ENCODE measurements around the gene WDR20.

Gene WDR20

DNA sequence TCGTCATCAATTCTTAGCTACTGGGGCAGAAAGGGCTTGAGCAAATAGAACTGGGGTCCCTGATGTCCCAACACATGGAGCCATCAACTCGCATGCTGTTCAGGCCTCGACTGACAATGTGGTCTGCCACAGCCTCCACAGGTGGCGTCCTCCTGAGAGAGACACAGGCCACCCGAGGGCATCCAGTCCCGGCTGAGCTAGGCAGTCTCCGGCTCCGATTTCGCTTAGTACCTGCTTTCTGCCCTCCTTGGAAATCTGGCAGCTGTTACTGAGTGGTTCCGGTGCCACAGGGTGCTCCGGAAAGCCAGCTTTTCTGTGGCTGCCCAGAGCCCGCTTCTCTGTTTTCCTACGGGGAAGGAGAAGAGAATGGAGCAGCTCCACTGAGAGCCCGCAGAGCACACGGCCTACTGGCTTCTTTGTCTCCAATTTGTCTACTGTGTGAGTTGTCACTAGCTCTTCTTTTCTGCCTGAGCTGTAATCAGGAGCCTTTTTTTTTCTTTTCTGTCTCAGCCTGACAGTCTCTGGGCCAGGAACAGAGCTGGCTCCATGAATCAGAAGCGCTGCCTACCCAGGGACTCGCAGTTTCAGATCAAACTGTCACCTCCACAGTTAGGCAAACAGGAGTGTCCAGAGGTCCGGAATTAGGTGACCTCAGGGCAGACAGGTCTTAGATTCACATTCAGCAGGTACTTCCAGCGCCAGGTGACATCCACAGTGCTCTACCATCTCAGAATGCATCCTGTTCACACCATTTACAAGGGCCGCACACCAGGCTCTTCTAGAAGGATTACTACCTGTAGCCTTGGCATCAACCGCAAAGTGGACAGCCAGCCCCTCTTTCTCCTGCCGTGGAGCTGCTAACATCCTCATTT, 92.0 kb downstream of the WDR20 start:
- no peak for DNase-seq (ENCODE audit: extremely low spot score)
- TF ChIP-seq FOXK2 (IDR thresholded peaks at IDR 0.05) (no peak), FOXM1 (IDR thresholded peaks at IDR 0.05; ENCODE audit: borderline replicate concordance) (no peak), L3MBTL2 (conservative IDR thresholded peaks at IDR 0.05) (no peak), BHLHE40 (IDR thresholded peaks at IDR 0.05; ENCODE audit: borderline replicate concordance) (no peak), ZNF384 (IDR thresholded peaks at IDR 0.05) (no peak), LEF1 (IDR thresholded peaks at IDR 0.05; ENCODE audit: borderline replicate concordance) (no peak), TARDBP (IDR thresholded peaks at IDR 0.05) (no peak), NFRKB (IDR thresholded peaks at IDR 0.05) (no peak), SP1 (IDR thresholded peaks at IDR 0.05) (no peak), SUZ12 (IDR thresholded peaks at IDR 0.05) (no peak), ELF4 (IDR thresholded peaks at IDR 0.05) (no peak), FOXA1 (IDR thresholded peaks at IDR 0.05) (no peak)
- CTCF ChIA-PET = interaction anchor here (0.8 to 1.3 kb wide), 2 partner anchors 82 to 86 kb away, joined by 3 read pairs; no protein-coding TSS in a partner anchor
- POLR2A ChIA-PET = interaction anchor here (1.3 kb wide), 1 partner anchor 83 kb away, joined by 3 read pairs; no protein-coding TSS in a partner anchor

DNA sequence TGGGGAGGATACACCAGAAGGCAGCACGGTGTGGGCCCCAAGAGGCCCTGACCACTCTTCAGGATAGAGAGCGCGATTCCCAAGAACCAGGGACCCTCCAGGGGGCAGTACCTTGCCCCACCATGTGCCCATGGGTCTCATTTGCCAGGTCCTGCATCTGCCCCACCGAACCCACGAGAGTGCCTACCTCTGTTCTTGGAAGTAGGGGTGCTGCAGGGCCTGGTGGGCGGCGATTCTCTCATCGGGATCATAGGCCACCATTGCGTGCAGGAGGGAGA, 92.6 kb downstream of the WDR20 start:
- ChIA-PET POLR2A (interaction anchor here (1.3 kb wide), 1 partner anchor 82 kb away, joined by 3 read pairs; no protein-coding TSS in a partner anchor), CTCF (interaction anchor here (0.8 to 1.5 kb wide), 2 partner anchors 82 kb away, joined by 3 to 6 read pairs; no protein-coding TSS in a partner anchor)
- no peak for DNase-seq (ENCODE audit: extremely low spot score)
- TF ChIP-seq FOXA1 (IDR thresholded peaks at IDR 0.05) (no peak), ZNF384 (IDR thresholded peaks at IDR 0.05) (no peak), FOXK2 (IDR thresholded peaks at IDR 0.05) (no peak), TARDBP (IDR thresholded peaks at IDR 0.05) (no peak), ELF4 (IDR thresholded peaks at IDR 0.05) (no peak), ARNT (IDR thresholded peaks at IDR 0.05) (no peak), BHLHE40 (IDR thresholded peaks at IDR 0.05; ENCODE audit: borderline replicate concordance) (no peak), L3MBTL2 (conservative IDR thresholded peaks at IDR 0.05) (no peak), LEF1 (IDR thresholded peaks at IDR 0.05; ENCODE audit: borderline replicate concordance) (no peak), CTBP1 (IDR thresholded peaks at IDR 0.05; ENCODE audit: borderline replicate concordance) (no peak), FOXM1 (IDR thresholded peaks at IDR 0.05; ENCODE audit: borderline replicate concordance) (no peak), SUZ12 (IDR thresholded peaks at IDR 0.05) (no peak), NFRKB (IDR thresholded peaks at IDR 0.05) (no peak), HDGF (IDR thresholded peaks at IDR 0.05; ENCODE audit: borderline replicate concordance) (no peak)
- TF ChIP-seq, protein P1, sequence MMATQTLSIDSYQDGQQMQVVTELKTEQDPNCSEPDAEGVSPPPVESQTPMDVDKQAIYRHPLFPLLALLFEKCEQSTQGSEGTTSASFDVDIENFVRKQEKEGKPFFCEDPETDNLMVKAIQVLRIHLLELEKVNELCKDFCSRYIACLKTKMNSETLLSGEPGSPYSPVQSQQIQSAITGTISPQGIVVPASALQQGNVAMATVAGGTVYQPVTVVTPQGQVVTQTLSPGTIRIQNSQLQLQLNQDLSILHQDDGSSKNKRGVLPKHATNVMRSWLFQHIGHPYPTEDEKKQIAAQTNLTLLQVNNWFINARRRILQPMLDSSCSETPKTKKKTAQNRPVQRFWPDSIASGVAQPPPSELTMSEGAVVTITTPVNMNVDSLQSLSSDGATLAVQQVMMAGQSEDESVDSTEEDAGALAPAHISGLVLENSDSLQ (IDR thresholded peaks at IDR 0.05) = no peak

DNA sequence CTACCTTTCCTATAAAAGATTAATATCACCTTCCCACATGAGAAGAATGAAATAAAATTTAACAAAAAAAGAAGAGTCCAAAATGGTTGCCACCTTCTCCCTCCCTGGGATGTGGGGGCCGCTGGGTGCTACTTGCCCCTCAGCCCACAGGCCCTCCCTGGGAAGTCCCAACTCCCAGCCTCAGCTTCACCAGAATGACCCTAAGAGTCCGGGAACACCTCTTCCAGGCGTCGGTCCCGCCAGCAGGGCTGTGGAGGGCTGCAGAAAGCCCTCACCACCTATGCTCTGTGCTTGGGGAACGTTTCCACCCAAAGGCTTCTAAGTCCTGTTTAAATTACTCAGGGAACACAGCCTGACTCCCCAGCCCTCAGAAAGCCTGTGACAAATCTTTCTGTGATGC, 93.4 kb downstream of the WDR20 start:
- TF ChIP-seq SP1 (IDR thresholded peaks at IDR 0.05) (no peak), ZNF384 (IDR thresholded peaks at IDR 0.05) (no peak), CTBP1 (IDR thresholded peaks at IDR 0.05; ENCODE audit: borderline replicate concordance) (no peak), FOXK2 (IDR thresholded peaks at IDR 0.05) (no peak), ARNT (IDR thresholded peaks at IDR 0.05) (no peak), ELF4 (IDR thresholded peaks at IDR 0.05) (no peak), LEF1 (IDR thresholded peaks at IDR 0.05; ENCODE audit: borderline replicate concordance) (no peak)
- TF ChIP-seq, protein P1 (IDR thresholded peaks at IDR 0.05) = no peak
- POLR2A ChIA-PET = no interaction called here
- DNase-seq (ENCODE audit: extremely low spot score) = no peak
- CTCF ChIA-PET = interaction anchor here (1.5 kb wide), 1 partner anchor 81 kb away, joined by 6 read pairs; no protein-coding TSS in a partner anchor

DNA sequence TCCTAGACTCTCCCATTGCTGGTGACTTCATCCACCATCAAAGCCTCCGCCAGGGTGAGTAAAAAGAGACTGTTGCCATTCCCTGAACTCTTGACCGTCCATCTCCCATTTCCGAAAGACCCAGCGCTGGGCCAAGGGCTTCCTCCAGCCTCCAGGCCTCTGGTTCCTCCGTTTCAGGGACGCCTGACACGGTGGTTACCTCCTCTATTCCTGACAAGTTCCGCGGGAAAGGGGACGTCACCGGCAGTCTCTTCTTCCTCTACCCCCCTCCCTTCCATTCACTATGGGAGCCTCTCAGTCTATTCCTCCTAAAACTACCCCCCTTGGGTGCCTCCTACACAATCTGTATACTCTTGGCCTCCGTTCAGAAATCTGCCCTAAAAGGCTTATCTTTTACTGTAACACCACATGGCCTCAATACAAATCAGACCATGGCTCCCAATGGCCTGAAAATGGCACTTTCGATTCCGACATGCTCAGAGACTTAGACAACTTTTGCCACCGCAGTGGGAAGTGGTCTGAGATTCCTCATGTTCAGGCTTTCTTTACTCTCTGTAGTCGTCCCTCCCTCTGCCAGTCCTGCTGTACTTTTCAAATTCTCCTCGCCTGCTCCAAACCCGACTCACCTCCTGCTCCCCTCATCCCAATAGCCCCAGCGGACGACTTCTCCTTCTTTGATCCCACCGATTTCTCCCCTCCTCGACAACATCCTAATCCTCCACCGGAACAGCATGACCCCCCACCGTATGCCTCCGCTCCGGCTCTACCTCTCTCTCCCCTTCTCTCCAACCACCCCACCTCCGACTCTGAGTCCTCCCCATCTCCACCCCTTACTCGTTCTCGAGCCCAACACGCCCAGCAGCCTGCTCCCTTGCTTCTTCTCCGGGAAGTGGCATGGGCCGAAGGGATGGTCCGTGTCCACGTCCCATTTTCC, 94.9 kb downstream of the WDR20 start:
- ChIA-PET CTCF (interaction anchor here (0.7 kb wide), 1 partner anchor 83 kb away, joined by 3 read pairs; no protein-coding TSS in a partner anchor), POLR2A (no interaction called here)
- TF ChIP-seq ZNF384 (IDR thresholded peaks at IDR 0.05) (no peak), SP1 (IDR thresholded peaks at IDR 0.05) (no peak), ARNT (IDR thresholded peaks at IDR 0.05) (no peak), L3MBTL2 (conservative IDR thresholded peaks at IDR 0.05) (no peak), SUZ12 (IDR thresholded peaks at IDR 0.05) (no peak), CTBP1 (IDR thresholded peaks at IDR 0.05; ENCODE audit: borderline replicate concordance) (no peak), FOXA1 (IDR thresholded peaks at IDR 0.05) (no peak), ELF4 (IDR thresholded peaks at IDR 0.05) (no peak), TARDBP (IDR thresholded peaks at IDR 0.05) (no peak), NFRKB (IDR thresholded peaks at IDR 0.05) (no peak), HDGF (IDR thresholded peaks at IDR 0.05; ENCODE audit: borderline replicate concordance) (no peak), FOXK2 (IDR thresholded peaks at IDR 0.05) (no peak)
- TF ChIP-seq, protein P1 (IDR thresholded peaks at IDR 0.05) = no peak
- DNase-seq (ENCODE audit: extremely low spot score) = no peak

DNA sequence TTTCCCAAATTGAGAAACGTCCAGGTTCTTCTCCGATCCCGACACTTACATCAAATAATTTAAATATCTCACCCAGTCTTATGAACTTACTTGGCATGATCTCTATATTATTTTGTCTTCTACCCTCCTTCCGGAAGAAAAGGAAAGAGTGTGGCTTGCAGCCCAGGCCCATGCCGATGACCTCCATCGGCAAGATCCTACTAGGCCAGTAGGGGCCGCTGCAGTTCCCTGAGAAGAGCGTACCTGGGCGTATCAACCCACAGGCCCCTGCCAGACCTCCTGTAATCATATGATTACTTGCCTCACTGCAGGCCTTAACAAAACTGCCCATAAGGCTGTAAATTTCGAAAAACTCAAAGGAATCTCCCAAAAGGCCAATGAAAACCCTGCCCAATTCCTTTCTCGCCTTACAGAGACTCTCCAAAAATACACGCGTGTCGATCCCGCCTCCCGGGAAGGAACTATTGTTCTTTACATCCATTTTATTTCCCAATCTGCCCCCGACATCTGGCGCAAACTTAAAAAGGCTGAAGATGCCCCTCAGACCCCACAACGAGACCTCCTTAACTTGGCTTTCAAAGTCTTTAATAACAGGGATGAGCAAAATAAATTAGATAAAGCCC, 95.7 kb downstream of the WDR20 start:
- POLR2A ChIA-PET = interaction anchor here (1.9 kb wide), 1 partner anchor 79 kb away, joined by 8 read pairs; no protein-coding TSS in a partner anchor
- TF ChIP-seq SUZ12 (IDR thresholded peaks at IDR 0.05) (no peak), FOXM1 (IDR thresholded peaks at IDR 0.05; ENCODE audit: borderline replicate concordance) (no peak), ELF4 (IDR thresholded peaks at IDR 0.05) (no peak), CTBP1 (IDR thresholded peaks at IDR 0.05; ENCODE audit: borderline replicate concordance) (no peak), ZNF384 (IDR thresholded peaks at IDR 0.05) (no peak), ARNT (IDR thresholded peaks at IDR 0.05) (no peak), FOXK2 (IDR thresholded peaks at IDR 0.05) (no peak), TARDBP (IDR thresholded peaks at IDR 0.05) (no peak)
- CTCF ChIA-PET = interaction anchor here (0.6 to 1.2 kb wide), 2 partner anchors 79 to 98 kb away, joined by 4 read pairs; no protein-coding TSS in a partner anchor
- peak; percentile 89 for DNase-seq (ENCODE audit: extremely low spot score)

Measured in HEK293T (cell line).